Right lobe of liver (tissue), 6 donors: ENCODE data around the gene ELMO1. TPM values are rescaled to one million over a fixed set of nuclear protein-coding genes. Genes with fewer than 3 reads are reported as not detected.

Experiments used
- ATAC-seq, 4 donors: fragments of 200-7000 bp; cut with Tn5 transposase; one replicate each; pipeline ENCODE4 v1.9.1; 2020; ENCODE audit warnings: mild to moderate bottlenecking in 4 of 4, moderate library complexity in 4 of 4
- DNase-seq, 3 donors: peaks; one replicate each; pipeline ENCODE4 v3.0.0-alpha.2; 2020
- H3K27ac ChIP-seq, 3 donors: fragments of 200-600 bp; one replicate each; pipeline ENCODE4 v1.8.0; 2022
- H3K27me3 ChIP-seq, 2 donors: fragments of 200-600 bp; one replicate each; pipeline ENCODE4 v1.8.0; 2022
- H3K36me3 ChIP-seq, 4 donors: fragments of 200-600 bp; sonication (generic) in 1 of 4; one replicate each; pipeline versions ENCODE4 v1.5.1 to v1.8.0; 2017 to 2022; ENCODE audit warnings: control low read depth in 1 of 4
- H3K4me1 ChIP-seq, 4 donors: fragments of 200-600 bp; sonication (generic) in 1 of 4; one replicate each; pipeline versions ENCODE4 v1.5.1 to v1.8.0; 2017 to 2022; ENCODE audit warnings: control low read depth in 1 of 4
- H3K4me3 ChIP-seq, 3 donors: fragments of 200-600 bp; one replicate each; pipeline ENCODE4 v1.8.0; 2022
- H3K9me3 ChIP-seq, 4 donors: fragments of 200-600 bp; sonication (generic) in 1 of 4; one replicate each; pipeline versions ENCODE4 v1.5.1 to v1.8.0; 2017 to 2022; ENCODE audit warnings: control low read depth in 1 of 4
- CTCF ChIP-seq, 4 donors: fragments of 200-600 bp in 3 of 4; fragments of 450-650 bp in 1 of 4; IDR thresholded peaks; one replicate each; pipeline versions ENCODE4 v1.5.1 to v1.8.0; 2016 to 2022; ENCODE audit warnings: antibody characterized with exemption in 4 of 4, mild to moderate bottlenecking in 2 of 4
- POLR2A ChIP-seq: fragments of 450-650 bp; IDR thresholded peaks from one replicate; pipeline ENCODE4 v1.6.1; 2017; ENCODE audit warnings: antibody characterized with exemption, mild to moderate bottlenecking
- WGBS: methylation state at CpG from one replicate; pipeline ENCODE4 v1.1.6; 2018; ENCODE audit warnings: low coverage, low lambda C conversion rate; ENCODE audit not compliant: insufficient coverage; ENCODE audit errors: missing lambda C conversion rate; 5-methylcytosine and 5-hydroxymethylcytosine counted together
- intact Hi-C, 2 donors: fragments of 100-400 bp; cut with DNase I; formaldehyde crosslinking; loops; one replicate each; pipeline versions ENCODE4 v1.11.2 to v1.14.1; 2022
- total RNA-seq, 6 experiments: library from RNA; depleted of rRNA in 2 of 6; stranded (reverse); fragments of >200 nt in 2 of 6; fragmentation: NEBNext Ultra II Directional in 3 of 6; extraction: Animal tissue kit (Norgen Biotek cat#: 25700) in 3 of 6; gene quantifications; one replicate each; pipeline versions ENCODE4 v1.1.0 to v1.2.4, GENCODE V29; 2016 to 2023
- donor health status: DM: no; HTN: yes; CAD: no.
- donor health status: DM: no; HTN: no; CAD: no.
- donor health status: DM: no; HTN: no; CAD: no.
- donor health status: DM: no; HTN: yes; CAD: no.
- donor health status: DM: no; HTN: yes; CAD: no.

ELMO1 gene
- total RNA-seq, 6 experiments from 2014 or later = 18.4 to 55.4 (median 25.1) TPM

DNA sequence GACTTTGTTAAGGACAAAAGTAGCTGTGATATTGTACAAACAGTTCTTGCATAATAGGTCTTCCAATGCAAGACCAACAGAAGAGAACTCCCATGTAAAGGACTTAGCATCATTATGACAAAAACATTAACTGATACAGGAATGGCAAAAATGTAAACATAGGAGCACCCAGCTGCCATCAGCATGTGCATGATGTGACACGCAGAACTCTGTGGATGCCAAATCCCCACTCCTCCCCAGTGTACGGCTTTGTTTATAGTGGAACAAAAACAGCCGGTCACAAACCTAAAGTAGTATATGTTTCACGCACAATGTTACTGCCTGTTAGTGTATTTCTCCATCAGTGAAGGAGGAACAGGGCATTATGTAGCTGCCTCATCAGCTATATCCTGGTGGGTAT is 408.3 kb downstream of the ELMO1 start:
- H3K9me3 ChIP-seq = no peaks in the 10 kb centered on the region
- no peaks in the 10 kb centered on the region for H3K36me3 ChIP-seq
- TF ChIP-seq POLR2A (no peak), CTCF (IDR thresholded peaks at IDR 0.05) (no peak)
- no peak overlapping the region for H3K4me3 ChIP-seq
- ATAC-seq = no peak
- H3K27me3 ChIP-seq = no peaks in the 10 kb centered on the region
- H3K27ac ChIP-seq = no peak overlapping the region
- 82% methylated on average over 4 of the region's 4 CpGs for WGBS
- no peaks in the 10 kb centered on the region for H3K4me1 ChIP-seq
- DNase-seq = no peak
- intact Hi-C loops = no loop called here

GRCh38 chr7:37039131-37039749 is 409.4 kb downstream of the ELMO1 start:
- H3K4me1 ChIP-seq = no peaks in the 10 kb centered on the region
- ATAC-seq (no peak), DNase-seq (no peak)
- H3K36me3 ChIP-seq = no peaks in the 10 kb centered on the region
- H3K4me3 ChIP-seq = no peak overlapping the region
- WGBS = 93% methylated on average over 1 of the region's 3 CpGs
- no peaks in the 10 kb centered on the region for H3K27me3 ChIP-seq
- H3K9me3 ChIP-seq = no peaks in the 10 kb centered on the region
- TF ChIP-seq POLR2A = no peak
- TF ChIP-seq CTCF (IDR thresholded peaks at IDR 0.05) = no peak
- H3K27ac ChIP-seq = no peak overlapping the region
- intact Hi-C loops = no loop called here

DNA sequence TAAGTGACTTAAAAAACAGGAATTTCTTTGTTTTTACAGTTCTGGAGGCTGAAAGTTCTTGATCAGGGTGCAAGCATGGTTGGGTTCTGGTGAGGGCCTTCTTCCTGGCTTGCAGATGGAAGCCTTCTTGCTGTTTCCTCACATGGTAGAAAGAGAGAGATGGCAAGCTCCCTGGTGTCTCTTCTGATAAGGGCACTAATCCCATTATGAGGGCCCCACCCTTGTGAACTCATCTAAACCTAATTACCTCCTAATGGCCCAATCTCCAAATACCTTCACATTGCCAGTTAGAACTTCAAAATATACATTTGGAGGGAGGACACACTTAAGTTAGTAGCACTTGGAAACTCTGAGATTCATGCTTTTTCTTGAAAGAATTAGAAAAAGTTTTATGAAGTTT is 410.0 kb downstream of the ELMO1 start:
- Histone ChIP-seq H3K4me3 (no peak overlapping the region), H3K9me3 (no peaks in the 10 kb centered on the region), H3K36me3 (no peaks in the 10 kb centered on the region), H3K27ac (no peak overlapping the region), H3K27me3 (no peaks in the 10 kb centered on the region), H3K4me1 (no peaks in the 10 kb centered on the region)
- DNase-seq = no peak
- intact Hi-C loops = no loop called here
- no peak for ATAC-seq
- no peak for TF ChIP-seq CTCF (IDR thresholded peaks at IDR 0.05)
- no peak for TF ChIP-seq POLR2A

- intact Hi-C loops = no loop called here
- no peaks in the 10 kb centered on the region for H3K36me3 ChIP-seq
- H3K4me1 ChIP-seq = peaks cover 0 to 2% (median under 1%) of the 10 kb centered on the region in 4 donors
- no peak for DNase-seq
- 75% methylated on average over 5 of the region's 5 CpGs for WGBS
- H3K27me3 ChIP-seq = no peaks in the 10 kb centered on the region
- TF ChIP-seq POLR2A (no peak), CTCF (IDR thresholded peaks at IDR 0.05) (no peak)
- ATAC-seq = no peak
- H3K27ac ChIP-seq = no peak overlapping the region
- H3K9me3 ChIP-seq = no peaks in the 10 kb centered on the region
- no peak overlapping the region for H3K4me3 ChIP-seq
These were observed 411.4 kb downstream of the ELMO1 start for GRCh38 chr7:37037286-37037685.

DNA sequence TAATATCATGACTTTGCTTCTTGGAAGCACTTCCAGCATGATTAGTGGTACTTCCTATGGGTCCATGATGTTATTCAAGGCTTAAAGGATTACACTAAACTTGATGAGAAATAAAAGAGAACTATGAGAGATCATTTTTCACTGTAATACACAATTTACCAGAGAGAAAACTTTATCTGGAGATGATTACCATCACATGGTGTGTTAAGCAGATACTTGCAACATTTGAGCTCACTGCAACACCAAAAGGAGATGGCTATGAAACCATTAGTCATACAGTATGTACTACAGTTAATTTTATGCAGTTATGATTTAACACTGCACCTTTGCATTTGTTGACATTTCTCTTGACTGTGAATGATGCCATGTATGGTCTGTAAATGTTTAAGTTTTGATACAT is 413.0 kb downstream of the ELMO1 start:
- H3K27me3 ChIP-seq = no peaks in the 10 kb centered on the region
- no peak overlapping the region for H3K4me3 ChIP-seq
- intact Hi-C loops = no loop called here
- ATAC-seq (no peak), DNase-seq (no peak)
- TF ChIP-seq CTCF (IDR thresholded peaks at IDR 0.05) (no peak), POLR2A (no peak)
- H3K4me1 ChIP-seq = peaks cover 0 to 4% (median 1%) of the 10 kb centered on the region in 4 donors
- no peaks in the 10 kb centered on the region for H3K9me3 ChIP-seq
- no peaks in the 10 kb centered on the region for H3K36me3 ChIP-seq
- H3K27ac ChIP-seq = no peak overlapping the region
